GM18520 (cell line): ENCODE data around the gene CLCN7.
"Not testable (repeated sequence)": the region's sequence is repeated elsewhere in the genome, so short reads cannot be mapped to it uniquely, and the experiment has no call there.

Experiments
- ATAC-seq: cut with Tn5 transposase; IDR thresholded peaks from one replicate; pipeline ENCODE4 v1.9.1; 2021; ENCODE audit not compliant: unreplicated experiment

Gene CLCN7

GRCh38 chr16:1445518-1446203, 29.2 kb downstream of the CLCN7 start:
- ATAC-seq, result no peak

- ATAC-seq, result no peak
Measured at GRCh38 chr16:1444730-1445517, 29.9 kb downstream of the CLCN7 start.

GRCh38 chr16:1443980-1444729, 30.7 kb downstream of the CLCN7 start, which contains the start of gene CCDC154:
CCDC154 (minus strand) TSS chr16:1444556; CDS start chr16:1444322, 234 bp downstream.
- no peak for ATAC-seq

- no peak for ATAC-seq
Measured at GRCh38 chr16:1443403-1443973, 31.3 kb downstream of the CLCN7 start.

GRCh38 chr16:1442697-1443096, 32.1 kb downstream of the CLCN7 start:
- ATAC-seq, result no peak

- no peak for ATAC-seq
Measured at GRCh38 chr16:1441391-1441829, 33.4 kb downstream of the CLCN7 start.

GRCh38 chr16:1439699-1440074, 35.1 kb downstream of the CLCN7 start:
- not testable (repeated sequence) for ATAC-seq

- ATAC-seq, result no peak
Measured at GRCh38 chr16:1439058-1439698, 35.6 kb downstream of the CLCN7 start.

GRCh38 chr16:1438229-1439057, 36.4 kb downstream of the CLCN7 start:
- no peak for ATAC-seq

- ATAC-seq, result no peak
Measured at GRCh38 chr16:1437606-1438005, 37.2 kb downstream of the CLCN7 start.

GRCh38 chr16:1436731-1437355, 38.0 kb downstream of the CLCN7 start:
- no peak for ATAC-seq

GRCh38 chr16:1435921-1436697, 38.7 kb downstream of the CLCN7 start:
- no peak for ATAC-seq

- ATAC-seq, result no peak
Measured at GRCh38 chr16:1434644-1435592, 39.9 kb downstream of the CLCN7 start.

GRCh38 chr16:1433756-1434155, 41.1 kb downstream of the CLCN7 start:
- no peak for ATAC-seq

GRCh38 chr16:1433263-1433560, 41.6 kb downstream of the CLCN7 start:
- no peak for ATAC-seq

GRCh38 chr16:1432388-1433262, 42.2 kb downstream of the CLCN7 start:
- no peak for ATAC-seq
